Measurements from ENCODE around the gene TMEM219. TPM values are rescaled to one million over a fixed set of nuclear protein-coding genes. Genes with fewer than 3 reads are reported as not detected.

The TMEM219 gene
- total RNA-seq, 3 donors from 2014 or later, result 111 to 135 (median 128) TPM

DNA sequence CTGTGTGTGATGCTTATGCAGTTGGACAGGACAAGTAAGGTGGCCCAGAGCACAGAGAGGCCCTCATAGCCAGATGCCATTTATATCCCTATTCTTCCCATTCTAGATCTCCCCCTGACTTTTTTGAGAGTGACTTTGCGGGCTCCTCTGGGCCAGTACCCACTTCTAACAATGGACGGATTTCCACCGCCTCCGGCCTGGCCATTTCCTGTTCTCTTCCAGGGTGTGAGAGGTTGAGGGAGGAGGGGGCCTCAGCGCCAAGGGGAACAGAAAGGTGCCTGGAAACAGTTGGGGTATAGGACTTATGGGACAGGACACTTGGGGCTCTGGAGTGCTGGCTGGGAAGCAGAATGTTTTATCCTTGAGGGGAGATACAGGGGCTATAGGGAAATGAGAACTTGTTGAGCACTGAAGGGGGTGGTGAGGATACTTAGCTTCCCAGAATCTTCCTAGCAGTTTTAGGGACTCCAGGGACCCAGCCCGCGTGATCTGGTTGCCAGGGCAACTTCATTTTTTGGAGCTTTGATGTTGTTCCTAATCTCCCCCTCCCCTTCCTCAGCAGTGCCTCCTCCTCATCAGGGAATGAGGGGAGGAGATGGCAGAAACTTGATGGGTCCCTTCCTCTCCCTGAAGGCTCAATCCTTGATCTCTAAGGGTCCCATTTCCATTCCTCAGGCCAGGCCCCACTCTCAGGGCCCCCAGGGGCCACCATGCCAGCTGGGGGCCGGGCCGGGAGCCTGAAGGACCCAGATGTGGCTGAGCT is 15.4 kb downstream of the TMEM219 start:
- H3K9me3 ChIP-seq, result no peaks in the 10 kb centered on the region
- H3K27me3 ChIP-seq, result no peaks in the 10 kb centered on the region
- H3K4me3 ChIP-seq, result peak overlapping the region; percentile 1 to 97 (median 84)
- no peak for DNase-seq (ENCODE audit: low spot score in 2 of 2)
- intact Hi-C loops (cut with DNase I; ENCODE audit: low total_unique reads), result no loop called here
- H3K27ac ChIP-seq, result peak overlapping the region in 1 of 2 donors; percentile 90
- peaks cover 8% of the 10 kb centered on the region for H3K36me3 ChIP-seq
- peaks cover 7 to 16% of the 10 kb centered on the region in 2 donors for H3K4me1 ChIP-seq
- TF ChIP-seq POLR2A (IDR thresholded peaks at IDR 0.05), result no peak
- TF ChIP-seq, protein P1, sequence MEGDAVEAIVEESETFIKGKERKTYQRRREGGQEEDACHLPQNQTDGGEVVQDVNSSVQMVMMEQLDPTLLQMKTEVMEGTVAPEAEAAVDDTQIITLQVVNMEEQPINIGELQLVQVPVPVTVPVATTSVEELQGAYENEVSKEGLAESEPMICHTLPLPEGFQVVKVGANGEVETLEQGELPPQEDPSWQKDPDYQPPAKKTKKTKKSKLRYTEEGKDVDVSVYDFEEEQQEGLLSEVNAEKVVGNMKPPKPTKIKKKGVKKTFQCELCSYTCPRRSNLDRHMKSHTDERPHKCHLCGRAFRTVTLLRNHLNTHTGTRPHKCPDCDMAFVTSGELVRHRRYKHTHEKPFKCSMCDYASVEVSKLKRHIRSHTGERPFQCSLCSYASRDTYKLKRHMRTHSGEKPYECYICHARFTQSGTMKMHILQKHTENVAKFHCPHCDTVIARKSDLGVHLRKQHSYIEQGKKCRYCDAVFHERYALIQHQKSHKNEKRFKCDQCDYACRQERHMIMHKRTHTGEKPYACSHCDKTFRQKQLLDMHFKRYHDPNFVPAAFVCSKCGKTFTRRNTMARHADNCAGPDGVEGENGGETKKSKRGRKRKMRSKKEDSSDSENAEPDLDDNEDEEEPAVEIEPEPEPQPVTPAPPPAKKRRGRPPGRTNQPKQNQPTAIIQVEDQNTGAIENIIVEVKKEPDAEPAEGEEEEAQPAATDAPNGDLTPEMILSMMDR (IDR thresholded peaks at IDR 0.05), result no peak
- TF ChIP-seq POLR2AphosphoS5 (IDR thresholded peaks at IDR 0.05), result no peak

DNA sequence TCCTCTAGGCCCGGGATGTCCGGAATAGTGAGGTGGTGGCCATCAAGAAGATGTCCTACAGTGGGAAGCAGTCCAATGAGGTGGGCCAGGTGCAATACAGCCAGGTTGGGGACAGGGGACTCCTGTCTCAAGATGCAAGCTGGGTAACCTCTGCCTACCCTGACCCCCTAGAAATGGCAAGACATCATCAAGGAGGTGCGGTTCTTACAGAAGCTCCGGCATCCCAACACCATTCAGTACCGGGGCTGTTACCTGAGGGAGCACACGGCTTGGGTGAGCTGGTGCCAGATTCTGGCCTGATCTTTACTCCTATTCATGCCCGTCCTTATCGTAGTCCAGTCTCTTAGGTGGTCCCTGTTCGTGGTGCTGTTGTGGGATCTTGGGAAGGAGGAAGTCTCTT is 16.2 kb downstream of the TMEM219 start:
- DNase-seq (ENCODE audit: low spot score in 2 of 2), result no peak
- TF ChIP-seq, protein P1 (IDR thresholded peaks at IDR 0.05), result no peak
- TF ChIP-seq POLR2A (IDR thresholded peaks at IDR 0.05) (no peak), POLR2AphosphoS5 (IDR thresholded peaks at IDR 0.05) (no peak)
- Histone ChIP-seq H3K27me3 (no peaks in the 10 kb centered on the region), H3K4me1 (peaks cover 7 to 16% of the 10 kb centered on the region in 2 donors), H3K9me3 (no peaks in the 10 kb centered on the region), H3K27ac (peak overlapping the region in 1 of 2 donors; percentile 90), H3K4me3 (peak overlapping the region in 1 of 3 donors; percentile 84), H3K36me3 (peaks cover 13% of the 10 kb centered on the region)
- intact Hi-C loops (cut with DNase I; ENCODE audit: low total_unique reads), result no loop called here

DNA sequence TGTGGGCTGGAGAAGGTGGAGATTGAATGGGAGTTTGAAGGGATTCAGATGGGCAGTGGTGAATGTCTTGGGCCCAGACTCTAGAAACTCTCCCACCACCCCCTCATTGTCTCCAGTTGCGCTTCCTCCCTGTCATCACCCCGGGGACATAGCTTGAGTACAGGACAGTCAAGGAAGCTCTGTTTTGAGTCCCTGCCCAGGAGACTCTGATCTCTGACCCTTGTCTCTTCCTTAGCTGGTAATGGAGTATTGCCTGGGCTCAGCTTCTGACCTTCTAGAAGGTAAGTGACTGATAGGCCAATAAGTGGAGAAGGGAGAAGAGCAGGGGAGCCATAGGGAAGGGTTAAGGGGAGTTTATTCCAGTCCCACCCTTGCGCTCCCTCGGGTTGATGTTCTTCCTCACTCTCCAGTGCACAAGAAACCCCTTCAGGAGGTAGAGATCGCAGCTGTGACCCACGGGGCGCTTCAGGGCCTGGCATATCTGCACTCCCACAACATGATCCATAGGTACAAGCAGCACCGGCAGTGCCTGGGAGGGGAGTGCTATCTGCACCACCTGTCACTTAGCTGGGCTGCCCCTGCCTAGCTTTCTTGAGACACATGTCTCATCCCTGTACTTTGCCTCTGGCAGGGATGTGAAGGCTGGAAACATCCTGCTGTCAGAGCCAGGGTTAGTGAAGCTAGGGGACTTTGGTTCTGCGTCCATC is 16.8 kb downstream of the TMEM219 start:
- intact Hi-C loops (cut with DNase I; ENCODE audit: low total_unique reads), result no loop called here
- Histone ChIP-seq H3K27me3 (no peaks in the 10 kb centered on the region), H3K9me3 (no peaks in the 10 kb centered on the region), H3K4me3 (no peak overlapping the region), H3K36me3 (peaks cover 19% of the 10 kb centered on the region), H3K27ac (peak overlapping the region in 1 of 2 donors; percentile 90), H3K4me1 (peaks cover 7 to 16% of the 10 kb centered on the region in 2 donors)
- no peak for DNase-seq (ENCODE audit: low spot score in 2 of 2)
- no peak for TF ChIP-seq POLR2A (IDR thresholded peaks at IDR 0.05)
- TF ChIP-seq POLR2AphosphoS5 (IDR thresholded peaks at IDR 0.05), result no peak
- TF ChIP-seq, protein P1 (IDR thresholded peaks at IDR 0.05), result no peak

DNA sequence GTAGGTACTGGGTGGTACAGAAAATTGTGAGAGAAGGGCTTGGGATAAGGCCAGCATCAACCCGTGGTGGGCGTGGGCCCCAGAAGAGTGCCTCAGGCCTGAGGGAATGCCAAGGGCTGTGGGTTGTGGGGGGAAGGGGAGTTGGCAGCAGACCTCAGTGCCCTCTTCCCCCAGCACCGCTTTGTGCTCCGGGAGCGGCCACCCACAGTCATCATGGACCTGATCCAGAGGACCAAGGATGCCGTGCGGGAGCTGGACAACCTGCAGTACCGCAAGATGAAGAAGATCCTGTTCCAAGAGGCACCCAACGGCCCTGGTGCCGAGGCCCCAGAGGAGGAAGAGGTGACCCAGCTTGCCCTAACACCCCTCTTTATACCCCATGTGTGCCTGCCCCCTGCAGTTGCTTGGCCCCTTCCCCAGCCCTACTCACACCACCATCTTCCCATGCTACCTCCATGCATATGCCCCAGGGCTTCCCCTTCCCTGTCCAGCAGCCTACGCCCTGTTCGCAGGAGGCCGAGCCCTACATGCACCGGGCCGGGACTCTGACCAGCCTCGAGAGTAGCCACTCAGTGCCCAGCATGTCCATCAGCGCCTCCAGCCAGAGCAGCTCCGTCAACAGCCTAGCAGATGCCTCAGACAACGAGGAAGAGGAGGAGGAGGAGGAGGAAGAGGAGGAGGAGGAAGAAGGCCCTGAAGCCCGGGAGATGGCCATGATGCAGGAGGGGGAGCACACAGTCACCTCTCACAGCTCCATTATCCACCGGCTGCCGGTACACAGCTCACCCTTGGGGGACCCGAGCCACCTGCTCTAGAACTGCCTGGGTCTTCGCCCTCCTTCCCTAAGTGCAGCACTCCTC is 20.9 kb downstream of the TMEM219 start:
- H3K4me1 ChIP-seq, result no peaks in the 10 kb centered on the region
- H3K4me3 ChIP-seq, result no peak overlapping the region
- DNase-seq (ENCODE audit: low spot score in 2 of 2), result no peak
- no peaks in the 10 kb centered on the region for H3K9me3 ChIP-seq
- TF ChIP-seq POLR2A (IDR thresholded peaks at IDR 0.05) (no peak), POLR2AphosphoS5 (IDR thresholded peaks at IDR 0.05) (no peak)
- TF ChIP-seq, protein P1 (IDR thresholded peaks at IDR 0.05), result no peak
- intact Hi-C loops (cut with DNase I; ENCODE audit: low total_unique reads), result no loop called here
- peaks cover 34% of the 10 kb centered on the region for H3K36me3 ChIP-seq
- no peaks in the 10 kb centered on the region for H3K27me3 ChIP-seq
- no peak overlapping the region for H3K27ac ChIP-seq

Measured in breast epithelium (tissue), 4 donors.